HepG2 (cell line): Measurements from ENCODE around the gene ACOT6. TPM values are rescaled to one million over a fixed set of nuclear protein-coding genes. Genes with fewer than 3 reads are reported as not detected.

Experiments used
- ATAC-seq: fragments of 200-7000 bp; cut with Tn5 transposase; 3 replicates; pipeline ENCODE4 v1.9.1; 2020; ENCODE audit warnings: mild to moderate bottlenecking, moderate library complexity
- BruUV-seq: library from RNA; stranded (reverse); fragments of 400-500 nt; replicated peaks from 2 replicates; lab custom pipeline; 2021; lab: Mats Ljungman, UMichigan
- CTCF ChIA-PET: fragments of 300-600 bp; formaldehyde crosslinking; extraction: SDS; loops from one replicate; lab custom pipeline; 2021; ENCODE audit warnings: low total read pairs, inconsistent platforms, low intra/inter-chr PET ratio; lab: Yijun Ruan, JAX
- POLR2A ChIA-PET: fragments of 350-600 bp; sonication (Branson Sonifier 250); formaldehyde crosslinking; loops from one replicate; lab custom pipeline; 2020; ENCODE audit warnings: antibody characterized with exemption, inconsistent platforms; lab: Yijun Ruan, JAX
- DNase-seq: peaks from one replicate; pipeline ENCODE4 v3.0.0-alpha.2; 2015; ENCODE audit warnings: low spot score
- FAIRE-seq: peaks from 3 replicates; lab custom pipeline; 2011; peaks lifted over from hg19 to GRCh38; lab: Jason Lieb, UNC
- H2AFZ ChIP-seq: one replicate; pipeline ENCODE4 v1.6.1; 2011; ENCODE audit warnings: low read length, inconsistent platforms
- H3K27ac ChIP-seq: fragments of 300-600 bp; 3 replicates; pipeline ENCODE4 v1.8.0; 2011; ENCODE audit warnings: mixed run types, mild to moderate bottlenecking, mixed read lengths, low read length, inconsistent platforms; ENCODE audit not compliant: insufficient read depth; ENCODE audit errors: extremely low read length
- H3K27me3 ChIP-seq, 2 experiments: fragments of 200-600 bp in 1 of 2; 2 replicates in 1 of 2; 3 replicates in 1 of 2; pipeline versions ENCODE4 v1.6.0 to v1.8.0; 2011; ENCODE audit warnings: low read length in 2 of 2, mild to moderate bottlenecking in 2 of 2, moderate library complexity in 2 of 2, inconsistent platforms in 1 of 2; ENCODE audit not compliant: insufficient read depth in 2 of 2, control insufficient read depth in 1 of 2
- H3K36me3 ChIP-seq, 2 experiments: fragments of 200-600 bp in 1 of 2; replicated peaks in 1 of 2; 2 replicates in 1 of 2; 3 replicates in 1 of 2; pipeline versions ENCODE4 v1.5.1 to v1.8.0; 2011; ENCODE audit warnings: low read length in 2 of 2, inconsistent platforms in 1 of 2; ENCODE audit not compliant: insufficient read depth in 2 of 2, control insufficient read depth in 1 of 2
- H3K4me1 ChIP-seq: 2 replicates; pipeline ENCODE4 v1.5.1; 2012; ENCODE audit warnings: low read length, inconsistent platforms; ENCODE audit not compliant: insufficient read depth
- H3K4me2 ChIP-seq: 2 replicates; pipeline ENCODE4 v1.6.0; 2011; ENCODE audit warnings: low read depth, low read length, inconsistent platforms
- H3K4me3 ChIP-seq, 3 experiments: fragments of 200-600 bp in 1 of 3; sonication (generic), shearing (Covaris generic) in 1 of 3; replicated peaks in 1 of 3; 2 replicates each; pipeline ENCODE4 v1.5.1; 2011 to 2016; ENCODE audit warnings: low read length in 3 of 3, inconsistent platforms in 2 of 3, low read depth in 2 of 3, mild to moderate bottlenecking in 2 of 3, control low read depth in 1 of 3, mixed read lengths in 1 of 3; ENCODE audit not compliant: insufficient read depth in 1 of 3
- H3K79me2 ChIP-seq: one replicate; pipeline ENCODE4 v1.6.1; 2011; ENCODE audit warnings: low read length, inconsistent platforms; ENCODE audit not compliant: insufficient read depth
- H3K9ac ChIP-seq: 2 replicates; pipeline ENCODE4 v1.6.0; 2011; ENCODE audit warnings: mild to moderate bottlenecking, low read depth, low read length, inconsistent platforms; ENCODE audit not compliant: insufficient read depth
- H3K9me3 ChIP-seq: 2 replicates; pipeline ENCODE4 v1.5.1; 2012; ENCODE audit warnings: mild to moderate bottlenecking, low read length
- H4K20me1 ChIP-seq: 2 replicates; pipeline ENCODE4 v1.6.0; 2011; ENCODE audit warnings: inconsistent platforms, mild to moderate bottlenecking, low read length, moderate library complexity; ENCODE audit not compliant: insufficient read depth
- ATAD3A ChIP-seq: sonication (generic); formaldehyde crosslinking; IDR thresholded peaks from 2 replicates; pipeline ENCODE4 v1.4.0; 2020; ENCODE audit warnings: missing genetic modification reagents
- BORCS8-MEF2B ChIP-seq: sonication (generic); formaldehyde crosslinking; IDR thresholded peaks from 2 replicates; pipeline ENCODE4 v1.8.0; 2022; ENCODE audit warnings: mild to moderate bottlenecking, missing genetic modification reagents
- CERS6 ChIP-seq: sonication (generic); formaldehyde crosslinking; IDR thresholded peaks from 2 replicates; pipeline ENCODE4 v1.5.0; 2020; ENCODE audit warnings: missing genetic modification reagents
- EP300 ChIP-seq, 3 experiments: sonication (generic) in 1 of 3; formaldehyde crosslinking in 1 of 3; IDR thresholded peaks; 2 replicates each; pipeline versions ENCODE4 v1.5.1 to v1.6.1; 2011 to 2020; ENCODE audit warnings: low read depth in 2 of 3, low read length in 2 of 3, borderline replicate concordance in 1 of 3, improper control_type of control experiment in 1 of 3, mild to moderate bottlenecking in 1 of 3, missing genetic modification reagents in 1 of 3, moderate library complexity in 1 of 3
- HNF1B ChIP-seq: sonication (generic); formaldehyde crosslinking; IDR thresholded peaks from 2 replicates; pipeline ENCODE4 v1.5.1; 2020; ENCODE audit warnings: mild to moderate bottlenecking, moderate library complexity, missing genetic modification reagents
- KDM4B ChIP-seq: sonication (generic); formaldehyde crosslinking; IDR thresholded peaks from 2 replicates; pipeline ENCODE4 v1.4.0; 2020; ENCODE audit warnings: missing genetic modification reagents
- LCORL ChIP-seq, 2 experiments: fragments of 450-650 bp in 1 of 2; sonication (generic) in 1 of 2; formaldehyde crosslinking in 1 of 2; IDR thresholded peaks; 2 replicates each; pipeline versions ENCODE4 v1.5.0 to v1.6.1; 2017 to 2020; ENCODE audit warnings: antibody characterized with exemption in 1 of 2, missing genetic modification reagents in 1 of 2
- MBNL3 ChIP-seq: fragments of 250-450 bp; sonication (Bioruptor Pico); conservative IDR thresholded peaks from 2 replicates; pipeline ENCODE4 v1.8.0; 2022; ENCODE audit warnings: mild to moderate bottlenecking, inconsistent platforms
- MXI1 ChIP-seq: IDR thresholded peaks from 3 replicates; pipeline ENCODE4 v1.6.1; 2012; ENCODE audit warnings: low read depth, low read length, inconsistent platforms, borderline replicate concordance
- THYN1 ChIP-seq: sonication (generic); formaldehyde crosslinking; IDR thresholded peaks from 2 replicates; pipeline ENCODE4 v1.8.1; 2023; ENCODE audit warnings: low read depth, mild to moderate bottlenecking, moderate library complexity, missing genetic modification reagents, borderline replicate concordance
- ZNF136 ChIP-seq: sonication (generic); formaldehyde crosslinking; IDR thresholded peaks from 2 replicates; pipeline ENCODE4 v1.8.1; 2022; ENCODE audit warnings: low read depth, mild to moderate bottlenecking, moderate library complexity, missing genetic modification reagents
- ZNF232 ChIP-seq: sonication (generic); formaldehyde crosslinking; IDR thresholded peaks from 2 replicates; pipeline ENCODE4 v1.4.0; 2020; ENCODE audit warnings: missing genetic modification reagents, borderline replicate concordance
- ZNF550 ChIP-seq: sonication (generic); formaldehyde crosslinking; IDR thresholded peaks from 2 replicates; pipeline ENCODE4 v1.4.0; 2020; ENCODE audit warnings: mild to moderate bottlenecking, missing genetic modification reagents, borderline replicate concordance
- ZNF687 ChIP-seq: sonication (generic); formaldehyde crosslinking; IDR thresholded peaks from 2 replicates; pipeline ENCODE4 v1.5.1; 2020; ENCODE audit warnings: mild to moderate bottlenecking, missing genetic modification reagents, moderate library complexity
- ZNF703 ChIP-seq: sonication (generic); formaldehyde crosslinking; IDR thresholded peaks from 2 replicates; pipeline ENCODE4 v1.5.1; 2020; ENCODE audit warnings: missing genetic modification reagents, mild to moderate bottlenecking, moderate library complexity, borderline replicate concordance
- ZNF781 ChIP-seq: sonication (generic); formaldehyde crosslinking; IDR thresholded peaks from 2 replicates; pipeline ENCODE4 v1.5.1; 2020; ENCODE audit warnings: borderline replicate concordance, mild to moderate bottlenecking, missing genetic modification reagents; ENCODE audit errors: not compliant biosample characterization
- ZNF839 ChIP-seq: sonication (generic); formaldehyde crosslinking; IDR thresholded peaks from 2 replicates; pipeline ENCODE4 v1.4.0; 2020; ENCODE audit warnings: missing genetic modification reagents, mild to moderate bottlenecking, borderline replicate concordance
- ZNF841 ChIP-seq: sonication (generic); formaldehyde crosslinking; IDR thresholded peaks from 2 replicates; pipeline ENCODE4 v1.8.1; 2023; ENCODE audit warnings: missing genetic modification reagents, borderline replicate concordance
- WGBS: methylation state at CpG from one replicate; pipeline ENCODE4 v1.1.6; 2017; ENCODE audit warnings: low lambda C conversion rate; 5-methylcytosine and 5-hydroxymethylcytosine counted together
- in situ Hi-C: cut with HindIII; loops from 2 replicates; pipeline ENCODE4 v1.10.0; 2017; ENCODE audit warnings: low pct_unique_long_range_greater_than_20kb; ENCODE audit not compliant: extremely low pct_ligation_motif_present
- intact Hi-C: fragments of 100-400 bp; cut with micrococcal nuclease; formaldehyde crosslinking; loops from one replicate; pipeline ENCODE4 v1.10.0; 2022; ENCODE audit not compliant: unreplicated experiment
- polyA plus RNA-seq, 8 experiments: library from polyadenylated mRNA; depleted of rRNA in 3 of 8; stranded (reverse) in 7 of 8; unstranded in 1 of 8; fragments of >200 nt; fragmentation: Illumina TruSeq in 4 of 8; extraction: Trizol in 4 of 8; gene quantifications; 2 replicates each; pipeline versions ENCODE4 v1.2.1 to v1.2.3, GENCODE V29; 2011 to 2016; ENCODE audit warnings: low read depth in 4 of 8, missing spikeins in 1 of 8, mixed read lengths in 1 of 8; ENCODE audit not compliant: insufficient read depth in 1 of 8
- total RNA-seq, 5 experiments: library from RNA; depleted of rRNA; stranded (reverse); fragments of >200 nt; fragmentation: Illumina TruSeq; extraction: Trizol; gene quantifications; 2 replicates each; pipeline ENCODE4 v1.2.3, GENCODE V29; 2016; ENCODE audit warnings: low read depth in 1 of 5

ACOT6 gene
- total and polyA plus RNA-seq, 2 of the 13 experiments (the other 11 are each of a cell fraction or from before 2014, with no cell fraction given): 0.15 to 0.27 TPM

- Histone ChIP-seq H3K36me3 (no peaks in the 10 kb centered on the region), H3K4me2 (peak overlapping the region; percentile 74), H2AFZ (no peak overlapping the region), H3K27ac (peak overlapping the region; percentile 70), H4K20me1 (no peaks in the 10 kb centered on the region), H3K27me3 (no peaks in the 10 kb centered on the region), H3K4me3 (peak overlapping the region; percentile 61 to 78 (median 67); a peak in 5 of 6 replicates), H3K79me2 (no peaks in the 10 kb centered on the region), H3K9me3 (no peaks in the 10 kb centered on the region), H3K9ac (peak overlapping the region; percentile 57), H3K4me1 (peaks cover 57% of the 10 kb centered on the region)
- WGBS: 2% methylated on average over 5 of the region's 13 CpGs
- no TSS peak for BruUV-seq
- in situ Hi-C loops: no loop called here
- ATAC-seq (peak; percentile 42), DNase-seq (no peak), FAIRE-seq (no peak)
- intact Hi-C loops: no loop called here
- CTCF ChIA-PET: no interaction called here
- POLR2A ChIA-PET: interaction anchor here (0.9 to 3.1 kb wide), 6 partner anchors 11 to 239 kb away, joined by 3 to 28 read pairs (median 5); partner anchors contain the start of genes ACOT1, ACOT2, PTGR2 and RIOX1
- TF ChIP-seq LCORL (IDR thresholded peaks at IDR 0.05): no peak
- 0 out of 2 replicates have a peak, but pooled peaks have one; percentile 23 for TF ChIP-seq LCORL (CRISPR knock-in tag; IDR thresholded peaks at IDR 0.05)
- no peak for TF ChIP-seq HNF1B (CRISPR knock-in tag)
- TF ChIP-seq ZNF839 (CRISPR knock-in tag): no peak
- TF ChIP-seq KDM4B (CRISPR knock-in tag): no peak
- TF ChIP-seq MXI1: no peak
- no peak for TF ChIP-seq ZNF841 (CRISPR knock-in tag)
- TF ChIP-seq EP300 (IDR thresholded peaks at IDR 0.05; ENCODE audit: low read depth in 2 of 2, low read length in 2 of 2): no peak
- TF ChIP-seq EP300 (CRISPR knock-in tag; IDR thresholded peaks at IDR 0.05; ENCODE audit: borderline replicate concordance): no peak
- TF ChIP-seq MBNL3 (CRISPR knock-in tag): no peak
- TF ChIP-seq THYN1 (CRISPR knock-in tag): no peak
- TF ChIP-seq ZNF687 (CRISPR knock-in tag): peak; percentile 42; the same call in 1 of the 2 replicates
- no peak for TF ChIP-seq BORCS8-MEF2B (CRISPR knock-in tag)
- no peak for TF ChIP-seq ZNF232 (CRISPR knock-in tag)
- no peak for TF ChIP-seq ZNF781 (CRISPR knock-in tag)
- TF ChIP-seq ZNF550: no peak
- TF ChIP-seq ATAD3A (CRISPR knock-in tag): no peak
- no peak for TF ChIP-seq CERS6
- no peak for TF ChIP-seq ZNF136 (CRISPR knock-in tag)
- TF ChIP-seq ZNF703 (CRISPR knock-in tag): no peak
Observed at GRCh38 chr14:73613046-73613383, 698 bp downstream of the ACOT6 start.
